ENCODE data around the gene SPACA7.

Gene SPACA7

GRCh38 chr13:112456138-112457056 is 80.2 kb downstream of the SPACA7 start:
- Mint-ChIP-seq H3K4me3 (no peak overlapping the region), H3K36me3 (ENCODE audit: low read depth) (no peaks in the 10 kb centered on the region), H3K27me3 (ENCODE audit: low read depth, poor library complexity) (peaks cover 24% of the 10 kb centered on the region), H3K9me3 (peaks cover 31% of the 10 kb centered on the region), H3K27ac (no peak overlapping the region), H3K4me1 (no peaks in the 10 kb centered on the region)
- no peak for DNase-seq
- TF ChIP-seq CTCF (IDR thresholded peaks at IDR 0.05) = no peak

- Mint-ChIP-seq H3K4me1 (no peaks in the 10 kb centered on the region), H3K9me3 (peaks cover 38% of the 10 kb centered on the region), H3K4me3 (no peak overlapping the region), H3K27me3 (ENCODE audit: low read depth, poor library complexity) (peaks cover 24% of the 10 kb centered on the region), H3K27ac (no peak overlapping the region), H3K36me3 (ENCODE audit: low read depth) (peaks cover 3% of the 10 kb centered on the region)
- no peak for DNase-seq
- TF ChIP-seq CTCF (IDR thresholded peaks at IDR 0.05) = no peak
Measured at GRCh38 chr13:112457081-112457480, 80.9 kb downstream of the SPACA7 start.

GRCh38 chr13:112457485-112457884 is 81.3 kb downstream of the SPACA7 start:
- no peak for DNase-seq
- no peak overlapping the region for H3K4me3 Mint-ChIP-seq
- no peak for TF ChIP-seq CTCF (IDR thresholded peaks at IDR 0.05)
- H3K27me3 Mint-ChIP-seq (ENCODE audit: low read depth, poor library complexity) = peaks cover 24% of the 10 kb centered on the region
- peaks cover 42% of the 10 kb centered on the region for H3K9me3 Mint-ChIP-seq
- no peak overlapping the region for H3K27ac Mint-ChIP-seq
- H3K4me1 Mint-ChIP-seq = no peaks in the 10 kb centered on the region
- H3K36me3 Mint-ChIP-seq (ENCODE audit: low read depth) = peaks cover 7% of the 10 kb centered on the region

- Mint-ChIP-seq H3K4me1 (no peaks in the 10 kb centered on the region), H3K4me3 (no peak overlapping the region), H3K9me3 (peaks cover 45% of the 10 kb centered on the region), H3K36me3 (ENCODE audit: low read depth) (peaks cover 18% of the 10 kb centered on the region), H3K27ac (no peak overlapping the region), H3K27me3 (ENCODE audit: low read depth, poor library complexity) (peaks cover 4% of the 10 kb centered on the region)
- DNase-seq = no peak
- TF ChIP-seq CTCF (IDR thresholded peaks at IDR 0.05) = no peak
Measured at GRCh38 chr13:112462408-112462807, 86.3 kb downstream of the SPACA7 start.

GRCh38 chr13:112464720-112465119 is 88.6 kb downstream of the SPACA7 start:
- no peak overlapping the region for H3K27ac Mint-ChIP-seq
- no peaks in the 10 kb centered on the region for H3K27me3 Mint-ChIP-seq (ENCODE audit: low read depth, poor library complexity)
- peaks cover 18% of the 10 kb centered on the region for H3K36me3 Mint-ChIP-seq (ENCODE audit: low read depth)
- no peak overlapping the region for H3K4me3 Mint-ChIP-seq
- no peak for DNase-seq
- peaks cover 35% of the 10 kb centered on the region for H3K9me3 Mint-ChIP-seq
- no peak for TF ChIP-seq CTCF (IDR thresholded peaks at IDR 0.05)
- no peaks in the 10 kb centered on the region for H3K4me1 Mint-ChIP-seq
